GM19467 (cell line): ENCODE measurements around the gene MCC.

Experiments
- ATAC-seq: cut with Tn5 transposase; IDR thresholded peaks from one replicate; pipeline ENCODE4 v1.9.1; 2021; ENCODE audit warnings: mild to moderate bottlenecking, moderate library complexity; ENCODE audit not compliant: unreplicated experiment

The MCC gene

DNA sequence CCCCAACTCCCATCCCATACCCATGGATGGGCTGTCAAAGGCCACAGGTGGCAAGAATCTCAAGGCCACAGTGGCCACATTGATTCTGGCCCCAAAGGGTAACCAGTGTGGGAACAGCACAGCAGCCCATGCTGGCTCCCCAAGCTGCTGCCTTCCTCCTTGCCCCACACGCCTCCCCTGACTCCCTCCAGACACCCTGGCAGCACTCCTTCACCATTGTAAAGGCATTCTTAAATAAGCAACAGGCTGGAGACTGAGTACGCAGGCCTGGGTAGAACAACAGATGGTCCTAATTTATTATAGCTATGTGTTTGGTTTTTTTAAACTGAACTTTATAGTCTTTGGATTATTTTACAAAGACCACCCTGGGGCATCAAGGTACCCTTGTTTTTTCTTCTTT is 212.3 kb downstream of the MCC start:
- ATAC-seq, result no peak

DNA sequence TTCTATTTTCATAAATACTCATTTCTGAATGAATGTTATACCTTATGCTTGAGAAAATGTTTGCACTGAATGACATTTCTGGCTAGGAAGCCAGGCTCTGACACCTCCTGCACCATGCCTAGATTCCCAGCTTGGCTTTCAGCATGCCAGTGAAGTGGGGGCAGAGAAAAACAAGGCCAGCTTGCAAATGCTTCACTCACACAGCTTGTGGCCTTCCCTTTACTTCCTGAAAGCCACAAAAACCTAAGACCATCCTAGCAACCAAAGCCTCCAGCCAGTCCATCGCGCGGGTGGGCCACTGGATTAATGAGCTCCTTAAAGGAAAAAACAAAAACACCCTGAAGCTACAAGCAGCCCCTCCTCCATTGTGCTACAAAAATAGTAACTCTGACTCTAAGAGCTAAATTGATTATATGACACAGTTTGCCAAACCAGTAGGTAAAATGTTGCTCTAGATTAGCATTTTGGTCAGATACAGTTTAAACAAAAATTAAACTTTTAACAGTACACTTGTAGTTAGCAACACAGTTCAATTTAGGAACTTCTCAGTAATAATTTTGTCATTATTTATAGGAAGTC is 213.3 kb downstream of the MCC start:
- ATAC-seq, result no peak

DNA sequence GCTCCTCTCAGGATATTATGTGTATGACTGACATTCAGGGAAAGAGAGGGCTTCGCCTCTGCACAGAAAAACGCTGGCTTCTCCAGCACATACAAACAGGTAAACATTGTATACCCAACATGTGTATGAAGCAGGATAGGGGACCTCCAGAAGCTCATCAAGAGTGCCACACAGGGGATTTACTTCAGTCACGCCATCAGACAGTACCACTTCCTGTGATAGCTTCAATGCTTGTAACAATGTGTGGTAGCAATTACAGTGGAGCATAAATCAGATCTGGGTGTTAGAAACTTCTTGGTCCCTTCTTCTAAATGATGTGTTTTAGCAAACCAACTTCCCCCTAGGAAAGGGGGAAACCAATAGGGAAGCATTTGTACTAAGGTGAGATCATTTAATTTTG is 214.3 kb downstream of the MCC start:
- peak; percentile 64 for ATAC-seq

DNA sequence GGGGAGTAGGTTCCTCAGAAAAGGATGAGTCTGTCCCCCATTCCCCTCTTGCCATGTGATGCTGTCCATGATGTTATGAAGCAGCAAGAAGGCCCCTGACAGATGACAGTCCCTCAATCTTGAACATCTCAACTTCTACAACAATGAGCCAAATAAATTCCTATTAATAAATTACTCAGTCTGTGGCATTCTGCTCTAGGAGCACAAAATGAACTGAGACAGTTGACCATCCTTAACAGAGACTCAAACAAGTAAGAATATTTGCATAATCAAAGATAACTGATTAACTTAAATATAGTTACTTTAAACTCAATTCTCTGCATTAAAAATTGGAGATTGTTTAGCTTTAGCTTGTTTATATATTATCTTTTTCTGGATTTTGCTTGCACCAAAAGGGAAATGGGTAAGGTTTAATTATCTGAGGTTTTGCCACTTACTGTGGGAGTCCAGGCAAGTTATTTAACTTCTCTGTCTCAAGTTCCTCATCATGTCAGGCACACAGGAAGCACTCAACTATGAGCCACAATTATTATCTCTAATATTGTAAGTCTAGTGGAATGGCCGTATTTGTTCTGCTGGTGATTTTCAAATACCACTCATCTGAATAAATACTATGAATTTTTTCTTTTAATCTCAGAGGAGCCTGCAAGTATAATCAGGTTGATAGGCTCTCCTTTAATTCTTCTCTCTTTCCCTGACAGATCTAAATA is 216.4 kb downstream of the MCC start:
- ATAC-seq, result peak; percentile 56

GRCh38 chr5:113271015-113271414 is 217.2 kb downstream of the MCC start:
- no peak for ATAC-seq

DNA sequence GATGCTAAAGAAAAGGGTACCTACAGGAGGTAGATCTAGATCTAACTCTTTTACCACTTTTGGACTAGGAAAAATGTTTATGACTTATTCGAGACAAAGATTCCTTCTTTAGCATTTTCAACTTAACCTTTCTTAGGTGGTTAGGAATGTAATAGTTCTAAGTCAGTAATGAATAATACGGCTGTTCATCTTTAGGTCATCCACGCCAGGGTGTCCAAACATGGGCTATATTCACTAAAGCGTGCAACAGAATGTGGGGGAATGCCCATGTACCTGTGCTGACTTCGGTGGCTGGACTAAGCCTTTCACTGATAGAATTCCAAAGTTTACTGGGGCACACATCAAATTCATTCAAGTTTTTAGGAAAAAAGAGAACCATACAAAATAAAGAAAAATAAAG is 218.2 kb downstream of the MCC start:
- ATAC-seq, result no peak

DNA sequence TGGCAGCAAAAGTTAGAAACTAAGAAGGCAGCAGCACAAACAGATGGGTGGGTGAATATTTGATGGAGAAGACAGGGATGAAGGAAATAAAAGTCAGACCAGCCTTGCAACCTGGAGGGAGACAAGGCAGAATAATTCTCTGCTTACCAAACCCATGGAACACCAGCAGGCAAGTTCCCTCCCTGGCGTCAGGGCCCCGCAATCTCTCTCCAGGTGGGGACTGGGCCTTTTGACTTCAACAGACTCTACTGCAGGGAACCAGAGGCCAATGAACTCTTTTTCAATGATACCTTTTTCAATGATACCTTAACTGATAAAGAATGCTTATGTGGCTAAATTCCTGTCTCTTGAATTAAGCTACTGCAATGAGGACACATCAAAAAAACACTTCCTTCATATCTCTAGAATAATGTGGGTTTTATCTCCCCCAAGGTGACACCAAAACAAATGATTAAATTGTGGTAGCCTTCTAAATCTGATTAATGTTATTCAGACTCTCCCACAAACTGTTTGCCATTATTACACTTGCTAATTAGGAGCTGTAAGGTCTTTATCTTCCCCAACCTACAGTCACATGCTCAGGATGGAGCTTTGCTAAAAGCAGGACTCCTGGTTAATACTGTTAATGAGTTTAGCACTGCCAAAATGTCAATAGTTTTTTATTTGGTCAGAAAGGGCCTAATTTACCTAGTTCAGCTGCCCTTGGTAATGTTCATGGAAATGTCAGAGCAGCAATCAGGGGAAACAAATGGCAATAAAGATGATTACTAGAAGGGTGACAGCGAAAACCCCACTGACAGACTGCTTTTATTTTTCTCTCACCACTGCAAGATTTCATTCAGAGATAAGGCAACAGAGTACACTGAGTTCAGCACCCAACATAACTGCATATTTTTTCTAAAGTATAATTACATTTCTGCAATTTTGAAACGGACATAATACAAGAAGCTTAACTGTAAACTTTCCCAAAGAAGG is 218.9 kb downstream of the MCC start:
- no peak for ATAC-seq

GRCh38 chr5:113268232-113268631 is 220.0 kb downstream of the MCC start:
- no peak for ATAC-seq

- no peak for ATAC-seq
These were observed 220.8 kb downstream of the MCC start for GRCh38 chr5:113267361-113267900.

GRCh38 chr5:113266913-113267227 is 221.4 kb downstream of the MCC start:
- ATAC-seq, result no peak

- ATAC-seq, result no peak
These were observed 221.9 kb downstream of the MCC start for GRCh38 chr5:113266227-113266912.

GRCh38 chr5:113265190-113265589 is 223.1 kb downstream of the MCC start:
- ATAC-seq, result no peak

- ATAC-seq, result no peak
These were observed 224.2 kb downstream of the MCC start for GRCh38 chr5:113264046-113264445.

GRCh38 chr5:113263545-113263944 is 224.7 kb downstream of the MCC start:
- no peak for ATAC-seq

DNA sequence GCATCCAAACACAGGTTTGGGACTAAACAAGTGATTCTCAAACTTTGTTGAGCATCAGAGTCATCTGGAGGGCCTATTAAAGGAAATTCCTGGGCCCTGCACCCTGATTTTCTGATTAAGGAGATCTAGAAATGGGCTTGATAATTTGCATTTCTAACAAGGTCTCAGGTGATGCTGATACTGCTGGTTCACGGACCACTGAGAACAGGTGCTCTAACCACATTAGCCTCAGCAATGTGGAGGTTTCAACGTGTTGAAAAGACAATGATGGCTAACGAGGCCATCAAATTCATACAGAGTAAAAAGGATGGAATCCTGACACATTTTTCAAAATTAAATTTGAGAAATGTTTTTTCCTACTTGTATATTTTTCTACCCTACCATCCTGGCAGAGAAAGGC is 225.6 kb downstream of the MCC start:
- no peak for ATAC-seq

GRCh38 chr5:113259034-113259433 is 229.2 kb downstream of the MCC start:
- ATAC-seq, result no peak

DNA sequence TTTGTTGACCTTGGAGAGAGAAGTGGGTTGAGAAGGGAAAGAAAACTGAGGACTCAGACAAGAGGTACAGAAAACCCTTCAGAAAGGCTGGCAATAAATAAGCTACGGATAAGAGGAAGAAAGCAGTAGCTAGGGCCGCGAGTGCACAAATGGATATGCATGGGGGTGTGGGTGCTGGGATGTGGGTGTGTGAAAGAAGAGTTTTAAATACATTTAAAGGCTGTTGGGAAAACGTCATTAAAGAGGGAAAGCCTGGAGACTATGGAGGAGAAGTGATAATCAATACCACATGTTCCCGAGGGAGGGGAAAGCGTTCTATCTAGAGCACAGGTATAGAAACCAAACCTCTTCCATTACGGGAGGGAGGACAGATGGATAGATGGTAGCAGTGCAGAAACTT is 230.7 kb downstream of the MCC start:
- no peak for ATAC-seq

GRCh38 chr5:113256671-113257452 is 231.4 kb downstream of the MCC start:
- ATAC-seq, result no peak

GRCh38 chr5:113255579-113256386 is 232.5 kb downstream of the MCC start:
- no peak for ATAC-seq
